ENCODE results near the gene PPARG. TPM values are rescaled to one million over a fixed set of nuclear protein-coding genes. Genes with fewer than 3 reads are reported as not detected.

The PPARG gene
- total and polyA plus RNA-seq, 10 of the 15 experiments (the other 5 are each of a cell fraction or from before 2014, with no cell fraction given): 0.06 to 0.86 (median 0.12) TPM; not detected in 5

- SMC1A ChIA-PET (ENCODE audit: uncharacterized antibody, unreplicated experiment): no interaction called here
- BruUV-seq (replicated peaks): no TSS peak
- H4K20me1 ChIP-seq (ENCODE audit: control insufficient read depth, insufficient read depth): no peaks in the 10 kb centered on the region
- H3K27ac ChIP-seq (ENCODE audit: control insufficient read depth, insufficient read depth): no peak overlapping the region
- no peaks in the 10 kb centered on the region for H3K4me1 ChIP-seq (ENCODE audit: control insufficient read depth, insufficient read depth, low read length)
- no peaks in the 10 kb centered on the region for H3K79me2 ChIP-seq (ENCODE audit: control insufficient read depth, insufficient read depth, low read length)
- in situ Hi-C loops (cut with MboI) (no loop called here), intact Hi-C loops (cut with micrococcal nuclease; ENCODE audit: unreplicated experiment) (no loop called here)
- DNase-seq (ENCODE audit: low read depth, low spot score): no peak
- RAD21 ChIA-PET (ENCODE audit: unreplicated experiment): no interaction called here
- no peak overlapping the region for H3K9ac ChIP-seq (ENCODE audit: control insufficient read depth, insufficient read depth, low read length)
- 31% methylated on average over 7 of the region's 7 CpGs for WGBS (ENCODE audit: insufficient coverage, insufficient replicate concordance, low lambda C conversion rate, missing lambda C conversion rate)
- POLR2A ChIA-PET: no interaction called here
- no peak for ATAC-seq
- CTCF ChIA-PET: no interaction called here
- H2AFZ ChIP-seq (ENCODE audit: control insufficient read depth, low read depth, low read length): no peak overlapping the region
- H3K4me2 ChIP-seq (ENCODE audit: control insufficient read depth, insufficient read depth): no peak overlapping the region
- H3K4me3 ChIP-seq: no peak overlapping the region
- TF ChIP-seq ATF2 (IDR thresholded peaks at IDR 0.05; ENCODE audit: low read length) (no peak), RUNX3 (IDR thresholded peaks at IDR 0.05; ENCODE audit: low read length) (no peak), POLR2AphosphoS5 (IDR thresholded peaks at IDR 0.05; ENCODE audit: low read length) (no peak), EED (IDR thresholded peaks at IDR 0.05; ENCODE audit: low read depth) (no peak), FOXK2 (IDR thresholded peaks at IDR 0.05) (no peak), TCF7 (IDR thresholded peaks at IDR 0.05; ENCODE audit: borderline replicate concordance) (no peak), BHLHE40 (IDR thresholded peaks at IDR 0.05; ENCODE audit: borderline replicate concordance in 1 of 2, low read depth in 2 of 2, low read length in 1 of 2) (no peak), LARP7 (IDR thresholded peaks at IDR 0.05) (no peak), RBBP5 (conservative IDR thresholded peaks at IDR 0.05) (no peak), ZSCAN29 (IDR thresholded peaks at IDR 0.05) (no peak), IRF3 (IDR thresholded peaks at IDR 0.05) (no peak)
- no peaks in the 10 kb centered on the region for H3K36me3 ChIP-seq (ENCODE audit: control insufficient read depth in 2 of 2, insufficient read depth in 2 of 2, low read length in 1 of 2)
- no peaks in the 10 kb centered on the region for H3K27me3 ChIP-seq (replicated peaks in 1 of 2; ENCODE audit: control insufficient read depth in 2 of 2, insufficient read depth in 2 of 2, low read length in 1 of 2)
- FAIRE-seq: no peak
- no peaks in the 10 kb centered on the region for H3K9me3 ChIP-seq (replicated peaks; ENCODE audit: control insufficient read depth, insufficient read depth, low read length)
Measured at GRCh38 chr3:12455740-12456139, 166.9 kb downstream of the PPARG start.
